Measurements from ENCODE around the gene AKAP8. TPM values are rescaled to one million over a fixed set of nuclear protein-coding genes. Genes with fewer than 3 reads are reported as not detected.

Gene AKAP8
- total and polyA plus RNA-seq, 9 of the 15 experiments (the other 6 are each of a cell fraction or from before 2014, with no cell fraction given) = 3.4 to 56.5 (median 15.0) TPM

- no peaks in the 10 kb centered on the region for H3K9me3 ChIP-seq (replicated peaks; ENCODE audit: control insufficient read depth, insufficient read depth, low read depth, low read length)
Measured at GRCh38 chr19:15425321-15425950, 45.8 kb upstream of the AKAP8 start.

More at GRCh38 chr19:15425321-15425950, 45.8 kb upstream of the AKAP8 start:
- Histone ChIP-seq H3K36me3 (ENCODE audit: control insufficient read depth, insufficient read depth, low read length) (peaks cover 79% of the 10 kb centered on the region), H3K9ac (ENCODE audit: insufficient read depth in 1 of 2, low read depth in 2 of 2, low read length in 2 of 2) (no peak overlapping the region), H3K79me2 (ENCODE audit: control insufficient read depth, insufficient read depth, low read length) (peaks cover 21% of the 10 kb centered on the region), H3K9me1 (ENCODE audit: control insufficient read depth, insufficient read depth, low read length) (no peaks in the 10 kb centered on the region), H3K4me3 (no peak overlapping the region), H3K27ac (ENCODE audit: extremely low read depth, low read depth, low read length) (no peak overlapping the region), H3K4me1 (replicated peaks in 1 of 2; ENCODE audit: control insufficient read depth in 2 of 2, insufficient read depth in 2 of 2, low read length in 2 of 2) (peaks cover 0 to 29% of the 10 kb centered on the region in 2 experiments; a peak in 1 of 5 replicates), H4K20me1 (replicated peaks; ENCODE audit: control insufficient read depth, insufficient read depth, low read length) (no peaks in the 10 kb centered on the region), H2AFZ (ENCODE audit: low read depth, low read length) (no peak overlapping the region), H3K4me2 (ENCODE audit: insufficient read depth, low read length) (no peak overlapping the region), H3K27me3 (ENCODE audit: control insufficient read depth in 2 of 2, insufficient read depth in 2 of 2, low read length in 2 of 2) (no peaks in the 10 kb centered on the region)
- CTCF ChIA-PET (ENCODE audit: low intra/inter-chr PET ratio) = no interaction called here
- no peak for ATAC-seq
- FAIRE-seq = no peak
- BruUV-seq (replicated peaks) = no TSS peak
- in situ Hi-C loops (cut with MboI) (no loop called here), intact Hi-C loops (cut with micrococcal nuclease) (no loop called here)
- POLR2A ChIA-PET = interaction anchor here (0.7 kb wide), 1 partner anchor 870 kb away, joined by 3 read pairs; no protein-coding TSS in a partner anchor
- no peak for TF ChIP-seq E2F6 (IDR thresholded peaks at IDR 0.05; ENCODE audit: borderline replicate concordance in 1 of 2, extremely low read depth in 1 of 2, insufficient read depth in 1 of 2, insufficient read length in 1 of 2, low read depth in 1 of 2, low read length in 1 of 2, poor library complexity in 1 of 2, severe bottlenecking in 1 of 2)
- no peak for TF ChIP-seq ETV1 (tag; conservative IDR thresholded peaks at IDR 0.05; ENCODE audit: low read depth)
- no peak for TF ChIP-seq TEAD1 (CRISPR knock-in tag; IDR thresholded peaks at IDR 0.05)
- peak; percentile 17; the same call in 1 of the 2 replicates for TF ChIP-seq POLR2G (IDR thresholded peaks at IDR 0.05; ENCODE audit: low read depth, low read length)
- TF ChIP-seq, protein P1, sequence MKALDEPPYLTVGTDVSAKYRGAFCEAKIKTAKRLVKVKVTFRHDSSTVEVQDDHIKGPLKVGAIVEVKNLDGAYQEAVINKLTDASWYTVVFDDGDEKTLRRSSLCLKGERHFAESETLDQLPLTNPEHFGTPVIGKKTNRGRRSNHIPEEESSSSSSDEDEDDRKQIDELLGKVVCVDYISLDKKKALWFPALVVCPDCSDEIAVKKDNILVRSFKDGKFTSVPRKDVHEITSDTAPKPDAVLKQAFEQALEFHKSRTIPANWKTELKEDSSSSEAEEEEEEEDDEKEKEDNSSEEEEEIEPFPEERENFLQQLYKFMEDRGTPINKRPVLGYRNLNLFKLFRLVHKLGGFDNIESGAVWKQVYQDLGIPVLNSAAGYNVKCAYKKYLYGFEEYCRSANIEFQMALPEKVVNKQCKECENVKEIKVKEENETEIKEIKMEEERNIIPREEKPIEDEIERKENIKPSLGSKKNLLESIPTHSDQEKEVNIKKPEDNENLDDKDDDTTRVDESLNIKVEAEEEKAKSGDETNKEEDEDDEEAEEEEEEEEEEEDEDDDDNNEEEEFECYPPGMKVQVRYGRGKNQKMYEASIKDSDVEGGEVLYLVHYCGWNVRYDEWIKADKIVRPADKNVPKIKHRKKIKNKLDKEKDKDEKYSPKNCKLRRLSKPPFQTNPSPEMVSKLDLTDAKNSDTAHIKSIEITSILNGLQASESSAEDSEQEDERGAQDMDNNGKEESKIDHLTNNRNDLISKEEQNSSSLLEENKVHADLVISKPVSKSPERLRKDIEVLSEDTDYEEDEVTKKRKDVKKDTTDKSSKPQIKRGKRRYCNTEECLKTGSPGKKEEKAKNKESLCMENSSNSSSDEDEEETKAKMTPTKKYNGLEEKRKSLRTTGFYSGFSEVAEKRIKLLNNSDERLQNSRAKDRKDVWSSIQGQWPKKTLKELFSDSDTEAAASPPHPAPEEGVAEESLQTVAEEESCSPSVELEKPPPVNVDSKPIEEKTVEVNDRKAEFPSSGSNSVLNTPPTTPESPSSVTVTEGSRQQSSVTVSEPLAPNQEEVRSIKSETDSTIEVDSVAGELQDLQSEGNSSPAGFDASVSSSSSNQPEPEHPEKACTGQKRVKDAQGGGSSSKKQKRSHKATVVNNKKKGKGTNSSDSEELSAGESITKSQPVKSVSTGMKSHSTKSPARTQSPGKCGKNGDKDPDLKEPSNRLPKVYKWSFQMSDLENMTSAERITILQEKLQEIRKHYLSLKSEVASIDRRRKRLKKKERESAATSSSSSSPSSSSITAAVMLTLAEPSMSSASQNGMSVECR (CRISPR knock-in tag; IDR thresholded peaks at IDR 0.05) = no peak
- peak; percentile 60 for TF ChIP-seq PCBP2 (IDR thresholded peaks at IDR 0.05; ENCODE audit: low read depth, low read length, poor library complexity, severe bottlenecking)
- peak; percentile 81 for TF ChIP-seq ZNF263 (CRISPR knock-in tag; IDR thresholded peaks at IDR 0.05; ENCODE audit: borderline replicate concordance)
- DNase-seq (ENCODE audit: extremely low read depth in 1 of 4, low spot score in 3 of 4) = no peak
- 97% methylated on average over 15 of the region's 36 CpGs for WGBS (ENCODE audit: insufficient coverage, low coverage, missing lambda C conversion rate)
